GM13976 (cell line): ENCODE measurements around the gene KCNG2.

Source experiments
- DNase-seq: peaks from one replicate; pipeline ENCODE4 v3.0.0; 2012; ENCODE audit warnings: low spot score
- CTCF ChIP-seq: IDR thresholded peaks from 2 replicates; pipeline ENCODE4 v1.5.1; 2012; ENCODE audit warnings: borderline replicate concordance, mild to moderate bottlenecking; ENCODE audit not compliant: insufficient read depth; ENCODE audit errors: extremely low read depth, missing control alignments, control extremely low read depth
- in situ Hi-C: fragments of 300-500 bp; cut with MboI; formaldehyde crosslinking; loops from one replicate; pipeline ENCODE4 v1.12.0; 2022; ENCODE audit warnings: low sequenced_read_pairs, mixed read lengths, inconsistent platforms; ENCODE audit not compliant: unreplicated experiment

The KCNG2 gene

GRCh38 chr18:79922971-79923411 lies 125.3 kb downstream of the KCNG2 start:
- no peak for DNase-seq
- in situ Hi-C loops, result no loop called here
- TF ChIP-seq CTCF, result no peak

- DNase-seq, result no peak
- TF ChIP-seq CTCF, result no peak
- in situ Hi-C loops, result no loop called here
These were observed 126.3 kb downstream of the KCNG2 start for GRCh38 chr18:79923896-79924585.

- TF ChIP-seq CTCF, result no peak
- DNase-seq, result no peak
- in situ Hi-C loops, result no loop called here
These were observed 127.3 kb downstream of the KCNG2 start for GRCh38 chr18:79924814-79925731.

GRCh38 chr18:79926306-79926705 lies 128.6 kb downstream of the KCNG2 start:
- DNase-seq, result no peak
- no peak for TF ChIP-seq CTCF
- in situ Hi-C loops, result no loop called here

- no peak for TF ChIP-seq CTCF
- DNase-seq, result no peak
- in situ Hi-C loops, result no loop called here
These were observed 129.2 kb downstream of the KCNG2 start for GRCh38 chr18:79926715-79927606.

GRCh38 chr18:79927607-79928562 lies 130.1 kb downstream of the KCNG2 start:
- no peak for TF ChIP-seq CTCF
- in situ Hi-C loops, result no loop called here

More at GRCh38 chr18:79927607-79928562, 130.1 kb downstream of the KCNG2 start:
- DNase-seq, result no peak
